ENCODE measurements around the gene ABCA6.

ABCA6 gene

GRCh38 chr17:69046121-69046807, 95.4 kb downstream of the ABCA6 start:
- no peak for DNase-seq

- no peak for DNase-seq
Observed at GRCh38 chr17:69045646-69046045, 96.0 kb downstream of the ABCA6 start.

- no peak for DNase-seq
Observed at GRCh38 chr17:69044371-69044770, 97.3 kb downstream of the ABCA6 start.

GRCh38 chr17:69043098-69043734, 98.5 kb downstream of the ABCA6 start:
- no peak for DNase-seq

- no peak for DNase-seq
Observed at GRCh38 chr17:69042308-69042707, 99.4 kb downstream of the ABCA6 start.

GRCh38 chr17:69031839-69032238, 109.9 kb downstream of the ABCA6 start:
- no peak for DNase-seq

GRCh38 chr17:69030169-69030568, 111.5 kb downstream of the ABCA6 start:
- DNase-seq = no peak

Data from stimulated activated CD4-positive, alpha-beta T cell treated with anti-CD3 and anti-CD28 coated beads, Interleukin-1b, Interleukin-23, amount 100 ng/mL, for 48 hours (primary cell).